K562 (cell line): Measurements from ENCODE around the gene PDZRN3. TPM values are rescaled to one million over a fixed set of nuclear protein-coding genes. Genes with fewer than 3 reads are reported as not detected.

Experiments used
- ATAC-seq: fragments of 200-7000 bp; cut with Tn5 transposase; 3 replicates; pipeline ENCODE4 v1.9.1; 2020; ENCODE audit warnings: moderate library complexity
- BruUV-seq: library from RNA; stranded (reverse); fragments of 400-500 nt; replicated peaks from 2 replicates; lab custom pipeline; 2021; lab: Mats Ljungman, UMichigan
- CTCF ChIA-PET: fragments of 300-600 bp; formaldehyde crosslinking; extraction: SDS; loops from one replicate; lab custom pipeline; 2021; ENCODE audit warnings: low intra/inter-chr PET ratio; lab: Yijun Ruan, JAX
- POLR2A ChIA-PET: fragments of 300-600, 350-650 bp; sonication (Branson Sonifier 250); formaldehyde crosslinking; extraction: SDS; loops from one replicate; lab custom pipeline; 2021; ENCODE audit warnings: antibody characterized with exemption, inconsistent platforms; lab: Yijun Ruan, JAX
- DNase-seq, 4 experiments: peaks; one replicate each; pipeline versions ENCODE4 v3.0.0 to v3.0.0-alpha.2; 2011 to 2018; ENCODE audit warnings: low spot score in 3 of 4, mixed read lengths in 3 of 4; ENCODE audit errors: extremely low read depth in 1 of 4
- FAIRE-seq: peaks from 2 replicates; lab custom pipeline; 2011; peaks lifted over from hg19 to GRCh38; lab: Jason Lieb, UNC
- H2AFZ ChIP-seq: 2 replicates; pipeline ENCODE4 v1.6.0; 2011; ENCODE audit warnings: low read depth, low read length, control low read depth, inconsistent platforms
- H3K27ac ChIP-seq: fragments of 200-600 bp; 3 replicates; pipeline ENCODE4 v1.8.0; 2011; ENCODE audit warnings: low read depth, mild to moderate bottlenecking, control low read depth, inconsistent platforms, low read length, moderate library complexity, mixed read lengths; ENCODE audit errors: extremely low read depth
- H3K27me3 ChIP-seq, 2 experiments: fragments of 300-600 bp in 1 of 2; 2 replicates in 1 of 2; 3 replicates in 1 of 2; pipeline versions ENCODE4 v1.6.0 to v1.8.0; 2011; ENCODE audit warnings: inconsistent platforms in 2 of 2, low read length in 2 of 2, mild to moderate bottlenecking in 1 of 2, mixed read lengths in 1 of 2, moderate library complexity in 1 of 2; ENCODE audit not compliant: control insufficient read depth in 2 of 2, insufficient read depth in 2 of 2
- H3K36me3 ChIP-seq: fragments of 300-600 bp; 3 replicates; pipeline ENCODE4 v1.8.0; 2011; ENCODE audit warnings: mild to moderate bottlenecking, low read length, inconsistent platforms; ENCODE audit not compliant: control insufficient read depth, insufficient read depth
- H3K4me1 ChIP-seq, 2 experiments: fragments of 200-600 bp in 1 of 2; replicated peaks in 1 of 2; 2 replicates in 1 of 2; 3 replicates in 1 of 2; pipeline versions ENCODE4 v1.5.1 to v1.8.0; 2011; ENCODE audit warnings: inconsistent platforms in 2 of 2, low read length in 2 of 2, mild to moderate bottlenecking in 1 of 2, mixed read lengths in 1 of 2, moderate library complexity in 1 of 2; ENCODE audit not compliant: control insufficient read depth in 2 of 2, insufficient read depth in 2 of 2
- H3K4me2 ChIP-seq: 2 replicates; pipeline ENCODE4 v1.6.1; 2011; ENCODE audit warnings: low read length, control low read depth, inconsistent platforms, mixed read lengths; ENCODE audit not compliant: insufficient read depth
- H3K4me3 ChIP-seq: fragments of 200-600 bp; sonication (generic), shearing (Covaris generic); 2 replicates; pipeline ENCODE4 v1.5.1; 2016; ENCODE audit warnings: control low read depth, inconsistent platforms
- H3K79me2 ChIP-seq: fragments of 200-600 bp; 3 replicates; pipeline ENCODE4 v1.8.0; 2011; ENCODE audit warnings: low read length, inconsistent platforms; ENCODE audit not compliant: control insufficient read depth, insufficient read depth
- H3K9ac ChIP-seq, 2 experiments: 2 replicates each; pipeline versions ENCODE4 v1.6.0 to v1.6.1; 2011; ENCODE audit warnings: low read depth in 2 of 2, low read length in 2 of 2, control low read depth in 1 of 2, inconsistent platforms in 1 of 2, mild to moderate bottlenecking in 1 of 2, mixed read lengths in 1 of 2; ENCODE audit not compliant: insufficient read depth in 1 of 2
- H3K9me1 ChIP-seq: one replicate; pipeline ENCODE4 v1.6.0; 2011; ENCODE audit warnings: inconsistent platforms, mild to moderate bottlenecking, low read length, moderate library complexity; ENCODE audit not compliant: control insufficient read depth, insufficient read depth
- H3K9me3 ChIP-seq: replicated peaks from 2 replicates; pipeline ENCODE4 v1.5.1; 2011; ENCODE audit warnings: low read depth, low read length, inconsistent platforms; ENCODE audit not compliant: control insufficient read depth, insufficient read depth
- H4K20me1 ChIP-seq: replicated peaks from 2 replicates; pipeline ENCODE4 v1.6.1; 2011; ENCODE audit warnings: low read length, inconsistent platforms, mixed read lengths; ENCODE audit not compliant: control insufficient read depth, insufficient read depth
- CHCHD3 ChIP-seq: fragments of 250-450 bp; sonication (Bioruptor Pico); IDR thresholded peaks from 2 replicates; pipeline ENCODE4 v2.1.2; 2022; ENCODE audit warnings: mild to moderate bottlenecking
- CTCFL ChIP-seq: IDR thresholded peaks from 2 replicates; pipeline ENCODE4 v1.6.1; 2011; ENCODE audit warnings: borderline replicate concordance, low read depth, mild to moderate bottlenecking, moderate library complexity, low read length; ENCODE audit not compliant: insufficient read depth, poor library complexity, severe bottlenecking
- ETS2 ChIP-seq: IDR thresholded peaks from 2 replicates; pipeline ENCODE4 v1.6.1; 2016; ENCODE audit warnings: borderline replicate concordance, missing genetic modification characterization, mild to moderate bottlenecking, moderate library complexity, missing compliant biosample characterization; ENCODE audit not compliant: poor library complexity, severe bottlenecking
- L3MBTL2 ChIP-seq: fragments of 450-650 bp; IDR thresholded peaks from 2 replicates; pipeline ENCODE4 v1.6.1; 2016; ENCODE audit warnings: mild to moderate bottlenecking, moderate library complexity
- MCM7 ChIP-seq, 2 experiments: fragments of 450-650 bp; IDR thresholded peaks; 2 replicates each; pipeline ENCODE4 v1.6.1; 2016 to 2018
- SIN3B ChIP-seq: fragments of 450-650 bp; IDR thresholded peaks from 2 replicates; pipeline ENCODE4 v1.6.1; 2017; ENCODE audit warnings: low read depth, mild to moderate bottlenecking, moderate library complexity
- ZBTB8A ChIP-seq: fragments of 450-650 bp; IDR thresholded peaks from 2 replicates; pipeline ENCODE4 v1.6.1; 2018; ENCODE audit warnings: mild to moderate bottlenecking, moderate library complexity; ENCODE audit not compliant: partially characterized antibody
- ZNF174 ChIP-seq: fragments of 250-450 bp; sonication (Bioruptor Pico); IDR thresholded peaks from 2 replicates; pipeline ENCODE4 v1.4.0; 2020; ENCODE audit warnings: mild to moderate bottlenecking
- ZNF224 ChIP-seq: sonication (generic); formaldehyde crosslinking; IDR thresholded peaks from 2 replicates; pipeline ENCODE4 v1.8.0; 2022; ENCODE audit warnings: mild to moderate bottlenecking, missing genetic modification reagents
- ZNF707 ChIP-seq: fragments of 250-450 bp; sonication (Bioruptor Pico); conservative IDR thresholded peaks from 2 replicates; pipeline ENCODE4 v1.8.0; 2022; ENCODE audit warnings: inconsistent platforms, mild to moderate bottlenecking, moderate library complexity
- WGBS: fragments of 100-300 bp; shearing (Covaris generic); methylation state at CpG from one replicate; pipeline ENCODE4 v1.1.6; 2016; ENCODE audit warnings: low coverage, mixed read lengths; ENCODE audit not compliant: insufficient coverage; ENCODE audit errors: missing lambda C conversion rate; 5-methylcytosine and 5-hydroxymethylcytosine counted together
- in situ Hi-C: fragments of 300-500 bp; cut with MboI; formaldehyde crosslinking; loops from 4 replicates; pipeline ENCODE4 v1.15.0; 2018; ENCODE audit warnings: inconsistent platforms, mixed read lengths
- intact Hi-C: fragments of 100-400 bp; cut with micrococcal nuclease; formaldehyde crosslinking; loops from 2 replicates; pipeline ENCODE4 v1.14.2; 2022
- polyA plus RNA-seq, 8 experiments: library from polyadenylated mRNA; depleted of rRNA in 4 of 8; stranded (reverse) in 5 of 8; unstranded in 3 of 8; fragments of >200 nt; fragmentation: Nextera tagmentation in 2 of 8; fragmentation: Illumina TruSeq in 1 of 8; extraction: Ambion mirVana in 2 of 8; extraction: Trizol in 1 of 8; gene quantifications; 2 replicates each; pipeline versions ENCODE4 v1.2.1 to v1.2.3, GENCODE V29; 2011 to 2014; ENCODE audit warnings: inconsistent platforms in 1 of 8, missing spikeins in 1 of 8
- total RNA-seq, 7 experiments: library from RNA; depleted of rRNA in 6 of 7; stranded (reverse); fragments of >200 nt in 6 of 7; fragmentation: Illumina TruSeq in 2 of 7; extraction: Trizol in 2 of 7; gene quantifications; 2 replicates each; pipeline versions ENCODE4 v1.2.1 to v1.2.3, GENCODE V29; 2011 to 2021; ENCODE audit warnings: low replicate concordance in 1 of 7
- TF ChIP-seq, protein P1 (sequence below): sonication (generic); formaldehyde crosslinking; IDR thresholded peaks from 2 replicates; pipeline ENCODE4 v1.8.1; 2022; ENCODE audit warnings: missing genetic modification reagents

Gene PDZRN3
- total and polyA plus RNA-seq, 9 of the 15 experiments (the other 6 are each of a cell fraction or from before 2014, with no cell fraction given): 0.16 TPM; not detected in 8

DNA sequence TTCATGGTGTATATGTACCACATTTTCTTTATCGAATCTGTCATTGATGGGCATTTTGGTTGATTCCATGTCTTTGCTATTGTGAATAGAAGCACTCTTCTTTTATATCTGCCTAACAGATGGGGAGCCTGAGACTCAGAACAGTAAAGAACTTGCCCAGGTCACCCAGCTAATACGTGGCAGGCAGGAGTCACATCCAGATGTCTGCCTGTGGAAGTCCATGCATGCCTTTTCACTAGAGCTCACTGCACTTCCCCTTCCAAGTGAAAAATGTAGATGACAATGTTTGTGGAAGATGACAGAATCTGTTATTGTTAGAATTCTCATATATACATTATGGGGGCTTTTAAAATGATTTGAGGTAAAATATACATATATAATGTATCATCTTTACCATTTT lies 165.0 kb downstream of the PDZRN3 start:
- 0% methylated on average over 2 of the region's 2 CpGs for WGBS
- H3K9me3 ChIP-seq: no peaks in the 10 kb centered on the region
- no peak for DNase-seq
- ATAC-seq: no peak
- TF ChIP-seq MCM7 (IDR thresholded peaks at IDR 0.05) (no peak), ZNF174 (CRISPR knock-in tag) (no peak), ETS2 (tag) (no peak), ZBTB8A (no peak), L3MBTL2 (no peak), ZNF707 (CRISPR knock-in tag) (no peak), SIN3B (no peak), ZNF224 (no peak), CHCHD3 (CRISPR knock-in tag) (no peak), CTCFL (no peak)
- TF ChIP-seq, protein P1, sequence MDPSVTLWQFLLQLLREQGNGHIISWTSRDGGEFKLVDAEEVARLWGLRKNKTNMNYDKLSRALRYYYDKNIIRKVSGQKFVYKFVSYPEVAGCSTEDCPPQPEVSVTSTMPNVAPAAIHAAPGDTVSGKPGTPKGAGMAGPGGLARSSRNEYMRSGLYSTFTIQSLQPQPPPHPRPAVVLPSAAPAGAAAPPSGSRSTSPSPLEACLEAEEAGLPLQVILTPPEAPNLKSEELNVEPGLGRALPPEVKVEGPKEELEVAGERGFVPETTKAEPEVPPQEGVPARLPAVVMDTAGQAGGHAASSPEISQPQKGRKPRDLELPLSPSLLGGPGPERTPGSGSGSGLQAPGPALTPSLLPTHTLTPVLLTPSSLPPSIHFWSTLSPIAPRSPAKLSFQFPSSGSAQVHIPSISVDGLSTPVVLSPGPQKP (CRISPR knock-in tag): no peak
- H3K4me2 ChIP-seq: no peak overlapping the region
- H3K27me3 ChIP-seq: no peaks in the 10 kb centered on the region
- no peaks in the 10 kb centered on the region for H3K4me1 ChIP-seq
- no peaks in the 10 kb centered on the region for H4K20me1 ChIP-seq
- no peaks in the 10 kb centered on the region for H3K79me2 ChIP-seq
- BruUV-seq: no TSS peak
- H3K36me3 ChIP-seq: no peaks in the 10 kb centered on the region
- ChIA-PET POLR2A (no interaction called here), CTCF (no interaction called here)
- no peaks in the 10 kb centered on the region for H3K9me1 ChIP-seq
- no peak for FAIRE-seq
- H3K9ac ChIP-seq: no peak overlapping the region
- no peak overlapping the region for H2AFZ ChIP-seq
- intact Hi-C loops (no loop called here), in situ Hi-C loops (no loop called here)
- H3K27ac ChIP-seq: no peak overlapping the region
- H3K4me3 ChIP-seq: no peak overlapping the region
